ENCODE results near the gene SHISA6.

Gene SHISA6

DNA sequence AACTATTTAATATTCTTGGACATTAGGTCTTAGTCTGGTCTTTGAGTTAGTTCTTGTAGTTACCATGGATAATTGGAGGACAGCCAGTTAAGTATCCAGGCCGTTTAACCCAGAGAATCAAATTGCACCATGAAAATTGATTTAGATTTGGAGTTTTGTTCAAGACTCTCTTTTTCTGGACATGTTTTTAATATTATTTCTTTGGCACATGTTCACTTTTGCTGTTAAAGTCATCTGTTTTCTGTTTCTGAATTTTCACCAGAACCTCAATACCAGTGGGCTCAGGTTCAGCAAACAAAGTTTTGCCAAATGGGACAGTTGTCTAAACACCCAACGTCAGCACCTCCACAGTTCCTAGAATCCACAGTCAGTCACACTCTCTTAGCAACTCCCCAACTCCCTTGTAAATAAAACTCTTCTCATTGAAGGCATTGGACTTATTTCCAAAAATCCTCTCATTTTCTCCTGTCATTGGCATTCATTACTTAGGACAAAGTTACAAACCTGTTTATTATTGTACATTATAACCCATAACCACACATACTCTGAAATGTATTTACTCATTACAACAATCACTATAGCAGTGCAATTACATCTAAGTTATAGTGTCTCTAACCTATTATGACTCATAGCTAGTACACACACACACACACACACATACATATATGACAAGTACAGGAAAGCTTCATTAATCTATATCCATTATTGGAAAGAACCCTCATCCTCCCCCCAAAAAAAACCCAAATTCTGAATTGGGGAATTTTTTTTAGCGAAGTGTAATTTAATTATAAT, 323.8 kb downstream of the SHISA6 start:
- in situ Hi-C loops (cut with MboI; ENCODE audit: low sequenced_read_pairs): no loop called here

DNA sequence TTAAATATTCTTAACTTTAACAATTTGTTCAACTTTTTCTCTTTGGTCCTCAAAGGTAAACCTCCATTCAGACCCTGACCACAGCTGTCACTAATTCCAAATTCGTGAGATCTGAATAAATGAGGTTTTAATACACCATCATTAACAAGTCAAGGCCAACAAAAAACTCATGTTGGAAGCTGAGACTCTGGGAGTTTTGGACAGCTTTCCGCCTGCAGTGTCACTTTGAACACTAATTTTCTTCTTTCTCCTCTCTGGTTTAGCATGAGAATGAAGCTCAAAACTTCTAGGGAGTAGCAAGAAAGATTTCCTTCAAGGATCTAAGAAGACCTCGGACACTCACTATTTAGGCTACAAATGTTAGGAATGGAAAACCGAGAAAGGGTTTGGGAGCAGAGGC, 324.6 kb downstream of the SHISA6 start:
- in situ Hi-C loops (cut with MboI; ENCODE audit: low sequenced_read_pairs): no loop called here

DNA sequence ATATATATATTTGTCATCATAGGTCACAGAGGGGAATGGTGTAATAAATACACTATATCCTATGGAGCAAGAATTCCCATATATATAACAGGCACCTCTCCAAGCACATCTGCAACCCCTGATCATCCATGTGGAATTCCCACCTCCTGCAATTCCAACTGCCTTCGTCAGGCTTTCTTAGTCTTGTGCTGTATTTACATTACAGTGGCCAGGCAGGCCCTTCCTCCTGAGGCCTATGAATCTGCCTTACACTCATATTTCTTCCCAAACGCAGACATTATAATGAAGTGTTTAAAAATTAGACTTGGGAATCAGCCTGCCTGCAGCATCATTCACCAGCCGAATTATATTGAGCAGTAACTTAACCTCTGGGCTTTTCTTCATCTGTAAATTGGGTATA, 338.0 kb downstream of the SHISA6 start:
- in situ Hi-C loops (cut with MboI; ENCODE audit: low sequenced_read_pairs): no loop called here

DNA sequence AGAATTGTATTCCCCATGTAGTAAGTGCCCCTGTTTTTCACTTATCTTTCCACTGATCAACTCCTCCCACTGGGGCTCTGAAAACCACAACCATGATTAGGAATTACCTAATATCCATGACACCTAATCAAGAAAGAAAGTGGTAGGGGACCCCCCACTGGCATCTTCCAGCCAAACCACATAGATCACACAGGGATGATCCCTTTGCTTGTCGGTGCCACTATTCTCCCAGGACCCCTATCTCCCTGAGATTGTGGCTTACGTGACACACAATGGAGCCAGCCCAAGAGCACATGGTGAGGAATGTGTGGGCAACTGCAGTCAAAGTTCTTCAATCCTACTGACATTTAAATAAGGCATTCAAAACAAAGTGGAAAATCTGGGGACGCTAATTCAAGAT, 339.7 kb downstream of the SHISA6 start:
- in situ Hi-C loops (cut with MboI; ENCODE audit: low sequenced_read_pairs): no loop called here

DNA sequence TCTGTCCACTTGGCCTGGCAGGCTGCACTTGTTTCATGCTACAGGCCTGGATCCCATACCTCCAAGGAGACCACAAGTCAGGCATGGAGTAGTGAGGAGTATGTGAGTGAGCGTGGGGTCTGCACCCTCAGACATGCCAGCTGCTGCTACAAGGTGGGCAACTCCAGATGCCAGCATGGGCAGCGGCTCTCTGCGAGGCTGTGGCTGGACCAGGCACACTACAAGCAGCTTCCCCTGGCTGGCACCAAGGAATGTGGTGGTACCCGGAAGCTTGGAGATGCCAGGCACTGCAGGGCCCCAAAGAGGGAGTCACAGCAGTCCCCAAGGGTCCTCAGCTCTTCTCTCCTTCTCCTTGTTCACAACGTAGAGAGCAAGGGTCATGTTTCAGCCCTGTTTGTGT, 341.2 kb downstream of the SHISA6 start:
- in situ Hi-C loops (cut with MboI; ENCODE audit: low sequenced_read_pairs): no loop called here

DNA sequence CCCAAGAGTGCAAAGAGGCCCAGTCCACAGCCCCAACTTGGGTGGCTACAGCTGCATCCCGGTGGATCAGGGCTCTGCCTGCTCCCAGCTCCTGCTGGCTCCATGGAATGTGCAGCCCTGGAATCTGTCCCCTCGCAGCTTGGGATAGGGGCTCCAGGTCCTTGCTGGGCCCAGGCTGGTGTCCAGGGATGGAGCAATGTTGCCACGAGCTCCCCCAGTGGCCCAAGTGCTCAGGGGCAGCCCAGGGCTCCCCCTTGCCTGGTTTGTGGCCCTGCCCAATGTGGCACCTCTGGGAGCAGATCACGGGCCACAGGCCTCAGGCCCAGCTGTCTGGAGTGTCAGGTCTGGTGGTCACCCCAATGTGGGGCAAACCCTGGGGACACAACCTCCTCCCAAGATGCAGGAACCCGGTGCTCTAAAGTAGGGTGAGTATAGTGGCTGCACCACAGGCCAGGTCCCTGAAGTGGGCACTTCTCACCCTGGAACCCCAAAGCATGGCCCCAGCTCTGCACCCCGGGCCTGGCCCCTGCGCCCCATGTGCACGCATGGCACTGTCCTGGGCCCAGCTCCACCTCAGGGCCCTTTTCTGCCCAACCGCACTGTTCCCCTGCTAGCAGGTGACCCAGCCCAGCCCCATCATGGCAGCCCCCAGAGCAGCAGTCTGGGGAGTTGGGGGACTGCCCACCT, 342.4 kb downstream of the SHISA6 start:
- in situ Hi-C loops (cut with MboI; ENCODE audit: low sequenced_read_pairs): no loop called here

DNA sequence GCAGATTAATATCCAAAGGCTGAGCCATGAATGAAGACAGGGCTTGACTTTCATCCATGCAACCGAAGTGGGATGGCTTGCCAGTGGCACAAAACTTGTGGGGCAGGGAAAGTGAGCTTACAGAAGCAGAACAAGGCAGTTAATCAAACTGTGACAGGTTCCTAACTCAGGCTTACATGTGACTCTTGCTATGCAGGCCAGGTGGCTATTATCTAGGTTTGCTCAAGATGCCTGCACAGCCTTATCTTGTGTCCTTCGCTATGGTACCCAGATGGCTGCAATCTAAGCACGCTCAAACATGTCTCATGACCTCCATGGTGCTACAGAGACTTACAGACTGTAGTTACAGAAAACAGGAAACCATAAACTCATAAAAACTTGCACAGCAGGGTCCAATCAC, 348.7 kb downstream of the SHISA6 start:
- in situ Hi-C loops (cut with MboI; ENCODE audit: low sequenced_read_pairs): no loop called here

DNA sequence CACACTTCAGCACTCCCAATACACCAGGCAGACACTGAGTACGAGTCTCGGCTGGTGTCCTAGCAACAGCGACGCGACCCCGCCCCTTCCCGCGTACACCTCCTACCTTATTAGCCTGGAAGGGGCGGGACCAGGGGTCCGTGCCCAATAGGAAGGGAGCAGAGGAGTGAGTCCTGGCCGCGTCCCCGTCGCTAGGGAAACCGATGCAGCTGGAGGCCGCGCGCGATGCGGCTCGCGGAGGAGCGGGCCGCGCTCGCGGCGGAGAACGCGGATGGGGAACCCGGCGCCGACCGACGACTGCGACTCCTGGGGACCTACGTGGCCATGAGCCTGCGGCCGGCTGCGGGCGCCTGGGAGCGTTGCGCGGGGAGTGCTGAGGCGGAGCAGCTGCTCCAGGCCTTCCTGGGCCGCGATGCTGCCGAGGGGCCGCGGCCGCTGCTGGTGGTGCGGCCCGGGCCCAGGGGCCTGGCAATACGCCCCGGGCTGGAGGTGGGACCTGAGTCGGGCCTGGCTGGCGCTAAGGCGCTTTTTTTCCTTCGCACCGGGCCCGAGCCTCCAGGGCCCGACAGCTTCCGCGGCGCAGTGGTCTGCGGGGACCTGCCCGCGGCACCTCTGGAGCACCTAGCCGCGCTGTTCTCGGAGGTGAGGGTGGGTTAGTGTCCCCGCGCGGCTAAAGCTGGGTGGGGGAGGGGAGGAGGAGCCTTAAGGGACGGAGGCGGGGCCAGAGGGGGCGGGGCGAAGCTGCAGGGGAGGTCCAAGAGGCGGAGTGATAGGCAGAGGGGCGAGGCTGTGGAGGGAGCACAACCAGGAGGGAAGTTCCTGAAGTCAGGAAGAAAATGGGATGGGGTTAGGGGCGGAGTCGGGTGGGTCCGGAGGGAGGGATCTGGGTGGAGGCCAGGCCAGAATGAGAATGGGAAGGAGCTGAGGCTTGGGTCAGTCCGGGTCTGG, 357.5 kb downstream of the SHISA6 start, which contains the start of gene DNAH9:
Gene DNAH9, plus strand, starts transcription at position 197 of the 948 bp plus-strand sequence. Its CDS starts 29 bp downstream, at position 226.
- in situ Hi-C loops (cut with MboI; ENCODE audit: low sequenced_read_pairs): no loop called here

DNA sequence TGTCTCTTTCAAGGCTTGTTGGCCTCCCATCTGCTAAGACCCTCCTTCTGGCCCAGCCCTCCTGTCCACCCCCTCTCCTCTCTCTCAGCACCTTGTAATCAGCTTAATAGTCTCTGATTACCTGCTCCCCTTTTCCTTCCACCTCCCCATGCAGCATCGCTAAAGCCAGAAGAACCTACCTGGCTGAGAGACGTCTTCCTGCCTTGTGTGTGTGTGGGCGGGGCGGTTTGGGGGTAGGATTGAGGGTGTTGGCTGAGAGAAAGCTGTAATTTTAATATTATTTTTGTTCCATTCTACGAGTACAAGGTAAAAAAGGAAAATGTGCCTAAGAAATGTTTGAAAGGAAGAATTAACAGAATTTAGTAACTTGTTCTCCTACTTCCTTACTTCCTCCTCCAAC, 360.6 kb downstream of the SHISA6 start:
- in situ Hi-C loops (cut with MboI; ENCODE audit: low sequenced_read_pairs): no loop called here

DNA sequence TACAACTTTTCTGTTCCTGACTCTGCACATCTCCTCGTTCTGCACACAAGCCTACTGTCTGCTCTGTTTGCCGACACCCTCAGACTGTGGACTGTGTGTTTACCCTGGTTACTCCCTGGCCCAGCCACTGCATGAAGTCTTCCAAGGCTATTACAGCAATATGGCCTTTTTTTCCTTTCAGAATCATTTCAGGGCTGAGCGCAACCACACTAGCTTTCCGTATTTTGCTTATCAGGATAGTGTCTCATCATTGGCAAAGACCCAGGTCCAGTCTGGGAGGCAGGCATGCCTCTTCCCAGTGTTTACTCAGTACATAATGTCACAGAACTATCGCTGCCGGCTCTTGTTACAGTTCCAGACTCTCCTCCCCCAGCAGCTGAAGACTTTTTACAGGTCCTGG, 367.4 kb downstream of the SHISA6 start:
- in situ Hi-C loops (cut with MboI; ENCODE audit: low sequenced_read_pairs): no loop called here

DNA sequence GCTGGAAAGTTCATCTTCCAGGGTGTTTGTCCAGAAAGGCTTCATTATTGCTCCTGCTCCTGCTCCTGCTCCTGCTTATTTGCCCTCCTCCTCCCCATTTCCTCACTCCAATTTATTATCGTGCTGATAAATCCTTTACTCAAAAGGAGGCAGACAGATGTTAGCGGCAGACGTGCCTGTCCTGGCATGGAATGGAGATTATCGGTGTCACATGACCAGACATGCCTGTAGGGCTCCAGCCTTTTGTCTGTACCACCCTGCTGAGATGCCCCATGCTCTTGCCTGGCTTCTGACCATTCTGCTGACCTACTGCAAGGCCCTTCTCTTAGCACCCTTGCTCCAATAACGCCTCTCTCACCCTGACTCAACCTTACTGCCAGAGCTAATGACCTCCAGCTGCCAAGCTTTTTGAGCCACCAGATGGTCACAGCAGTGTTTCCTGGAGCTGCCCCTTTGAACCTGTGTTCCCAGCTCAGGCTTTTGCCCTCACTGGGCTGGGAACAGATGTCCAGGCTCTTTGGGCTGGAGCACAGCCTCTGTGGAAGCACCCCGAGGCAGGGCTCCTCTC, 370.1 kb downstream of the SHISA6 start:
- in situ Hi-C loops (cut with MboI; ENCODE audit: low sequenced_read_pairs): no loop called here

DNA sequence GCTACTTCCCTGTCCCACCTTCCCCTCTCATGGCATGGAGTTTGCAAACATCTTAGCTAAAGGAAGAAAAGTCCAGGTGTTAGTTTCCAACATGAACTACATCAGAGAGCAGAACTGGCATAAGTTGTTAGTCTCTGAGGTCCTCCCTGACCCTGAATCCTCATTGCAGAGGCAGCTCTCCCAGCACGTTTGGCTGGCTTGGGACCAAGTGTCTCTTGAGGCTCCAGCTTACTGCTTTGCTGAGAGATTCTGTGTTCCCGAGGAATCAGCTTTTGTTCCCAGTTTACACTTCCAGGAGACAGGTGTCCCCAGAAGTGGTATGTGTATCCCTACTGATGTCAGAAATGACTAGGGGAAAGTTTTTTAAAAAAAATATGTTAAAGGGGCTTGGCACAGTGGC, 371.9 kb downstream of the SHISA6 start:
- in situ Hi-C loops (cut with MboI; ENCODE audit: low sequenced_read_pairs): no loop called here
